SK-N-SH (cell line): Measurements from ENCODE around the gene TMEM89. TPM values are rescaled to one million over a fixed set of nuclear protein-coding genes. Genes with fewer than 3 reads are reported as not detected.

Experiments used
- CTCF ChIA-PET: fragments of 300-600, 350-600 bp; formaldehyde crosslinking; extraction: SDS; loops from one replicate; lab custom pipeline; 2021; lab: Yijun Ruan, JAX
- POLR2A ChIA-PET: fragments of 350-600 bp; sonication (Branson Sonifier 250); formaldehyde crosslinking; extraction: SDS; loops from one replicate; lab custom pipeline; 2020; ENCODE audit warnings: antibody characterized with exemption, inconsistent platforms; lab: Yijun Ruan, JAX
- DNase-seq: peaks from one replicate; pipeline ENCODE4 v3.0.0; 2012
- H2AFZ ChIP-seq: fragments of 200-600 bp; sonication (generic); 2 replicates; pipeline ENCODE4 v1.8.1; 2016; ENCODE audit warnings: antibody characterized with exemption, mild to moderate bottlenecking, low read depth
- H3F3A ChIP-seq: fragments of 200-600 bp; sonication (generic); replicated peaks from 2 replicates; pipeline ENCODE3; 2016; ENCODE audit warnings: antibody characterized with exemption, mild to moderate bottlenecking; ENCODE audit not compliant: insufficient read depth
- H3K27ac ChIP-seq, 2 experiments: fragments of 200-500 bp in 1 of 2; fragments of 200-600 bp in 1 of 2; sonication (Bioruptor generic) in 1 of 2; sonication (generic), shearing (Covaris generic) in 1 of 2; 2 replicates each; pipeline versions ENCODE4 v1.5.1 to v1.6.1; 2014 to 2016; ENCODE audit warnings: low read depth in 2 of 2, inconsistent platforms in 1 of 2, low read length in 1 of 2, mild to moderate bottlenecking in 1 of 2, mixed read lengths in 1 of 2
- H3K27me3 ChIP-seq: fragments of 200-600 bp; sonication (generic), shearing (Covaris generic); 2 replicates; pipeline ENCODE4 v1.6.1; 2016; ENCODE audit warnings: mixed run types; ENCODE audit not compliant: insufficient read depth
- H3K36me3 ChIP-seq, 2 experiments: fragments of 200-500 bp in 1 of 2; fragments of 200-600 bp in 1 of 2; sonication (Bioruptor generic) in 1 of 2; sonication (generic) in 1 of 2; replicated peaks in 1 of 2; 2 replicates each; pipeline versions ENCODE3 to v1.5.1; 2014 to 2016; ENCODE audit warnings: low read length in 1 of 2, mild to moderate bottlenecking in 1 of 2; ENCODE audit not compliant: insufficient read depth in 2 of 2, control insufficient read depth in 1 of 2
- H3K4me1 ChIP-seq, 2 experiments: fragments of 200-500 bp in 1 of 2; fragments of 200-600 bp in 1 of 2; sonication (Bioruptor generic) in 1 of 2; sonication (generic), shearing (Covaris generic) in 1 of 2; 2 replicates each; pipeline versions ENCODE4 v1.5.1 to v1.6.1; 2014 to 2016; ENCODE audit warnings: low read depth in 1 of 2, low read length in 1 of 2, mixed run types in 1 of 2; ENCODE audit not compliant: insufficient read depth in 2 of 2, control insufficient read depth in 1 of 2
- H3K4me2 ChIP-seq: fragments of 200-600 bp; sonication (generic), shearing (Covaris generic); 2 replicates; pipeline ENCODE4 v1.6.1; 2017; ENCODE audit warnings: mixed run types
- H3K4me3 ChIP-seq, 2 experiments: fragments of 200-500 bp in 1 of 2; fragments of 200-600 bp in 1 of 2; sonication (Bioruptor generic) in 1 of 2; sonication (generic), shearing (Covaris generic) in 1 of 2; 2 replicates each; pipeline versions ENCODE4 v1.5.1 to v1.8.1; 2014 to 2016; ENCODE audit warnings: low read depth in 2 of 2, inconsistent platforms in 1 of 2, low read length in 1 of 2, mild to moderate bottlenecking in 1 of 2, mixed read lengths in 1 of 2, moderate library complexity in 1 of 2
- H3K79me2 ChIP-seq: fragments of 200-600 bp; sonication (generic); 2 replicates; pipeline ENCODE4 v1.8.1; 2017; ENCODE audit warnings: mild to moderate bottlenecking; ENCODE audit not compliant: insufficient read depth
- H3K9ac ChIP-seq: fragments of 200-600 bp; sonication (generic); 2 replicates; pipeline ENCODE4 v1.6.1; 2017; ENCODE audit warnings: mixed run types
- H3K9me2 ChIP-seq: fragments of 200-600 bp; sonication (generic); 2 replicates; pipeline ENCODE4 v1.6.1; 2017; ENCODE audit warnings: mixed run types
- H3K9me3 ChIP-seq: fragments of 200-600 bp; sonication (generic); 2 replicates; pipeline ENCODE4 v1.6.1; 2017; ENCODE audit warnings: mixed run types, mild to moderate bottlenecking, moderate library complexity
- H4K20me1 ChIP-seq: fragments of 200-600 bp; sonication (generic); 2 replicates; pipeline ENCODE4 v1.6.1; 2017; ENCODE audit warnings: mild to moderate bottlenecking, mixed run types; ENCODE audit not compliant: insufficient read depth
- GABPA ChIP-seq: IDR thresholded peaks from 2 replicates; pipeline ENCODE4 v1.4.0; 2012; ENCODE audit warnings: low read depth, mild to moderate bottlenecking
- IRF3 ChIP-seq: fragments of 150-350 bp; IDR thresholded peaks from 2 replicates; pipeline ENCODE4 v1.6.1; 2016; ENCODE audit warnings: mild to moderate bottlenecking, low read depth, low read length
- NRF1 ChIP-seq: IDR thresholded peaks from 2 replicates; pipeline ENCODE4 v1.6.1; 2012; ENCODE audit warnings: low read depth, mild to moderate bottlenecking, low read length
- PBX3 ChIP-seq: IDR thresholded peaks from 2 replicates; pipeline ENCODE4; 2012
- REST ChIP-seq: IDR thresholded peaks from 2 replicates; pipeline ENCODE4 v1.6.1; 2012; ENCODE audit warnings: mild to moderate bottlenecking, low read depth, low read length, moderate library complexity
- TCF12 ChIP-seq: IDR thresholded peaks from 2 replicates; pipeline ENCODE4 v1.4.0; 2012
- USF2 ChIP-seq: fragments of 150-350 bp; IDR thresholded peaks from 2 replicates; pipeline ENCODE4 v1.6.1; 2017; ENCODE audit warnings: antibody characterized with exemption, low read length, low read depth, borderline replicate concordance
- ZBTB33 ChIP-seq: IDR thresholded peaks from 2 replicates; pipeline ENCODE4 v1.4.0; 2012; ENCODE audit warnings: low read depth, borderline replicate concordance
- WGBS: methylation state at CpG from one replicate; pipeline ENCODE4 v1.1.6; 2017; ENCODE audit warnings: low lambda C conversion rate; 5-methylcytosine and 5-hydroxymethylcytosine counted together
- polyA plus RNA-seq, 3 experiments: library from polyadenylated mRNA; depleted of rRNA; stranded (reverse); fragments of >200 nt; gene quantifications; 2 replicates each; pipeline ENCODE4 v1.2.3, GENCODE V29; 2012

The TMEM89 gene
- polyA plus RNA-seq, 1 of the 3 experiments (the other 2 are of a cell fraction) = not detected

- no peak overlapping the region for H2AFZ ChIP-seq
- no peak overlapping the region for H3K4me2 ChIP-seq
- no peaks in the 10 kb centered on the region for H3K9me3 ChIP-seq
- no peak overlapping the region for H3K9ac ChIP-seq
- no peaks in the 10 kb centered on the region for H3K9me2 ChIP-seq
- no peak for DNase-seq
- no peaks in the 10 kb centered on the region for H3F3A ChIP-seq
- POLR2A ChIA-PET = no interaction called here
- CTCF ChIA-PET = no interaction called here
- no peak overlapping the region for H3K4me3 ChIP-seq
- H3K4me1 ChIP-seq = peaks cover 7 to 11% of the 10 kb centered on the region in 2 experiments; a peak in 3 of 4 replicates
- no peak overlapping the region for H3K27ac ChIP-seq
- H3K36me3 ChIP-seq = peaks cover 3 to 51% of the 10 kb centered on the region in 2 experiments
- peaks cover 14% of the 10 kb centered on the region; the same call in 1 of the 2 replicates for H4K20me1 ChIP-seq
- H3K27me3 ChIP-seq = no peaks in the 10 kb centered on the region
- TF ChIP-seq PBX3 (no peak), GABPA (no peak), ZBTB33 (no peak)
- peaks cover 16% of the 10 kb centered on the region for H3K79me2 ChIP-seq
- WGBS = 94% methylated on average over 8 of the region's 8 CpGs
These were observed 8.8 kb upstream of the TMEM89 start for GRCh38 chr3:48630407-48630806.

GRCh38 chr3:48629894-48630293 lies 8.3 kb upstream of the TMEM89 start:
- Histone ChIP-seq H3K27ac (no peak overlapping the region), H3K79me2 (peaks cover 14% of the 10 kb centered on the region), H3K27me3 (no peaks in the 10 kb centered on the region), H3K36me3 (peaks cover 3 to 51% of the 10 kb centered on the region in 2 experiments), H3K4me1 (peaks cover 7 to 11% of the 10 kb centered on the region in 2 experiments; a peak in 3 of 4 replicates), H3K4me2 (no peak overlapping the region), H3F3A (no peaks in the 10 kb centered on the region), H3K9ac (no peak overlapping the region), H3K9me2 (no peaks in the 10 kb centered on the region), H3K9me3 (no peaks in the 10 kb centered on the region), H2AFZ (no peak overlapping the region), H4K20me1 (peaks cover 14% of the 10 kb centered on the region; the same call in 1 of the 2 replicates), H3K4me3 (no peak overlapping the region)
- POLR2A ChIA-PET = interaction anchor here (1.1 kb wide), 1 partner anchor 21 kb away, joined by 3 read pairs; the partner anchor contains the start of gene UQCRC1
- 93% methylated on average over 7 of the region's 12 CpGs for WGBS
- no peak for DNase-seq
- CTCF ChIA-PET = no interaction called here
- no peak for TF ChIP-seq USF2
- TF ChIP-seq TCF12 = no peak
- no peak for TF ChIP-seq REST
- no peak for TF ChIP-seq ZBTB33
- no peak for TF ChIP-seq NRF1
- TF ChIP-seq IRF3 = no peak
